ENCODE measurements around the gene ALKBH5.
"Not testable (repeated sequence)": the region's sequence is repeated elsewhere in the genome, so short reads cannot be mapped to it uniquely, and the experiment has no call there.

The ALKBH5 gene

GRCh38 chr17:18186627-18186982 is 3.0 kb downstream of the ALKBH5 start:
- DNase-seq, result no peak

GRCh38 chr17:18187226-18187625 is 3.6 kb downstream of the ALKBH5 start:
- no peak for DNase-seq

GRCh38 chr17:18187821-18188761 is 4.5 kb downstream of the ALKBH5 start:
- no peak for DNase-seq

- DNase-seq, result no peak
Observed at GRCh38 chr17:18190628-18191235, 7.1 kb downstream of the ALKBH5 start.

- no peak for DNase-seq
Observed at GRCh38 chr17:18191236-18191667, 7.6 kb downstream of the ALKBH5 start.

- DNase-seq, result no peak
Observed at GRCh38 chr17:18191967-18192366, 8.3 kb downstream of the ALKBH5 start.

GRCh38 chr17:18194394-18194793 is 10.8 kb downstream of the ALKBH5 start:
- no peak for DNase-seq

- DNase-seq, result no peak
Observed at GRCh38 chr17:18194804-18195203, 11.2 kb downstream of the ALKBH5 start.

GRCh38 chr17:18195246-18195645 is 11.6 kb downstream of the ALKBH5 start:
- no peak for DNase-seq

- DNase-seq, result no peak
Observed at GRCh38 chr17:18197535-18198194, 14.0 kb downstream of the ALKBH5 start.

GRCh38 chr17:18198530-18198929 is 14.9 kb downstream of the ALKBH5 start:
- DNase-seq, result no peak

- no peak for DNase-seq
Observed at GRCh38 chr17:18201108-18201507, 17.5 kb downstream of the ALKBH5 start.

GRCh38 chr17:18203308-18203707 is 19.7 kb downstream of the ALKBH5 start:
- no peak for DNase-seq

- DNase-seq, result no peak
Observed at GRCh38 chr17:18205861-18206260, 22.2 kb downstream of the ALKBH5 start.

- DNase-seq, result no peak
Observed at GRCh38 chr17:18206962-18207361, 23.3 kb downstream of the ALKBH5 start.

GRCh38 chr17:18208092-18208491 is 24.5 kb downstream of the ALKBH5 start:
- no peak for DNase-seq

GRCh38 chr17:18213666-18214270 is 30.1 kb downstream of the ALKBH5 start:
- no peak for DNase-seq

GRCh38 chr17:18216906-18217305 is 33.3 kb downstream of the ALKBH5 start:
- DNase-seq, result not testable (repeated sequence)

- peak; percentile 39 for DNase-seq
Observed at GRCh38 chr17:18217412-18218015, 33.9 kb downstream of the ALKBH5 start.

GRCh38 chr17:18218756-18219415 is 35.3 kb downstream of the ALKBH5 start:
- no peak for DNase-seq

GRCh38 chr17:18224053-18224386 is 40.4 kb downstream of the ALKBH5 start:
- no peak for DNase-seq

- DNase-seq, result no peak
Observed at GRCh38 chr17:18224387-18225120, 40.9 kb downstream of the ALKBH5 start.

Measured in NCI-H510A treated with DMSO at 0.1 percent for 48 hours (cell line).